Cardiac fibroblast (primary cell): Measurements from ENCODE around the gene ACTR6.

Experiments used
- DNase-seq, 2 donors: peaks; one replicate each; pipeline versions ENCODE4 v3.0.0 to v3.0.0-alpha.2; 2010; ENCODE audit warnings: low read depth in 2 of 2
- H3K4me3 ChIP-seq, 2 donors: replicated peaks in 1 of 2; 1 replicate in 1 of 2; 2 replicates in 1 of 2; pipeline ENCODE4 v1.5.1; 2011; ENCODE audit warnings: low read depth in 2 of 2, low read length in 2 of 2, mild to moderate bottlenecking in 2 of 2, moderate library complexity in 1 of 2
- CTCF ChIP-seq: IDR thresholded peaks from one replicate; pipeline ENCODE4 v1.5.1; 2011; ENCODE audit warnings: low read depth, mild to moderate bottlenecking, low read length, inconsistent platforms

The ACTR6 gene

DNA sequence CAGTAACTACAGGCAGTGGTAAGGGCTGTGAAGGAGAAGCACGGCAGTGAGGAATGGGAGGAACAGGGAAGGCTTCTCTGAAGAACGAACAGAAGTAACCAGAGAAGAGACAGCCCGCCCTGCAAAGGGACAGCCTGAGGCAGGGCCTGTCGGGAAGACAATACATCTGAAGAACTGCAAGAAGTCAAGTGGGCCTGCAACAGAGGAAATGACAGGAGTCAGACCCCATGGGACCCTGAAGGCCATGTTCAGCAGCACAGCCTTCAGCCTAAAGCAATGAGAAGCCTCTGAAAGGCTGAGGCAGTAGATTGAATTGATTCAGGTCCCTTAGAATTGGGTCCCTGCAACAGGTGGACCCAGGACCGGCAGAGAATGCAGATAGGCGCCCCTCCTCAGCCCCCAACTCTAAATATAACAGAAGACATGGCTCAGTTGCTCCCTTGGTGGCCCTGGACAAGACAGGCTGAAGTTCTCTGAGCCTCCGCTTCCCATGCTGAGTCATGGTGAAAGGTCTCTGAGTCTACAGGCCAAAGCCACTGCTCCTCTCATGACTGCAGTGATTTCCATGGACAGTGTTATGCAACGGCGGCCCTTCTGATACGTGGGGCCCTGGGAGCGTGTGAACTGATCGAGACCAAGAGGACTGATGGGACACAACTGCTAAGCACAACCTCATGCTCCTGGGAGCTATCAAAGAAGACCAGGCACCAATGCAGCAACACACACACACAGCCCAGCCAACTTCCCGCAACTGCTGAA is 10.8 kb upstream of the ACTR6 start:
- no peak for TF ChIP-seq CTCF
- DNase-seq, result peak in 1 of 2 donors; percentile 49
- no peak overlapping the region for H3K4me3 ChIP-seq

- H3K4me3 ChIP-seq, result no peak overlapping the region
- no peak for TF ChIP-seq CTCF
- no peak for DNase-seq
Observed at GRCh38 chr12:100193085-100193484, 7.5 kb upstream of the ACTR6 start.

DNA sequence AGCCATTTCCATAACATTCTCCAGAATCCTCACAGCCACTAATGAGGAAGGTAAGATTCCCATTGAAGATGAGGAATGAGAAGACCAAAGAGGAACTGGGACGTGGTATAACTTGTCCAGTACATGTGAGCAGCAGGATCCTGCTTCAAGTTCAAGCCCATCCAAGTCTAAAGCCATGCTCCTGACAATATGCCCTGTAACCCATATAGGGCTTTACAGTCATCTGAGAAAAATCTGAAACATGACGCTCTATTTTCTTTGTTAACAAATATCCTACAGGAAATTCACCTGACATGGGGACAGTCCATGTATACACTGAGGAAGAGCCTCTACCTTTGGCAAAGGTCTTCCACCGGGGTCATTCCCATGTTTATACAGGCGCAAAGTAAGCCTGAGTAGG is 3.1 kb upstream of the ACTR6 start:
- TF ChIP-seq CTCF, result no peak
- H3K4me3 ChIP-seq, result no peak overlapping the region
- no peak for DNase-seq

DNA sequence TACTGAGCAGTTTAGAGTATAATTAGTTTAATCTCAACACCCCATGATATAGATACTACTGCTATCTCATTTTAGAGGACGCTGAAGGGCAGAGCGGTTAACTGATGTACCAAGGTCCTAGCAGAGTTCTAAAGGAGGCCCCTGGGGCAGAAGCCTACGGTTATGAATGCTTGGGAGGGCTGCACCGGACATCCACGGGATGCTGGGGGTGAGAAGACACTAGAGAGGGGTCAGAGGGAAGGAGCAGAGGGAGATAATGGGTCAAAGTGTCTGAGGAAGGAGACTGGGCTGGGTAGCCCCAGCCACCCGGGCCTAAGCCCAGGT is 1.6 kb upstream of the ACTR6 start:
- peak overlapping the region; percentile 68 to 80 for H3K4me3 ChIP-seq
- no peak for TF ChIP-seq CTCF
- no peak for DNase-seq

DNA sequence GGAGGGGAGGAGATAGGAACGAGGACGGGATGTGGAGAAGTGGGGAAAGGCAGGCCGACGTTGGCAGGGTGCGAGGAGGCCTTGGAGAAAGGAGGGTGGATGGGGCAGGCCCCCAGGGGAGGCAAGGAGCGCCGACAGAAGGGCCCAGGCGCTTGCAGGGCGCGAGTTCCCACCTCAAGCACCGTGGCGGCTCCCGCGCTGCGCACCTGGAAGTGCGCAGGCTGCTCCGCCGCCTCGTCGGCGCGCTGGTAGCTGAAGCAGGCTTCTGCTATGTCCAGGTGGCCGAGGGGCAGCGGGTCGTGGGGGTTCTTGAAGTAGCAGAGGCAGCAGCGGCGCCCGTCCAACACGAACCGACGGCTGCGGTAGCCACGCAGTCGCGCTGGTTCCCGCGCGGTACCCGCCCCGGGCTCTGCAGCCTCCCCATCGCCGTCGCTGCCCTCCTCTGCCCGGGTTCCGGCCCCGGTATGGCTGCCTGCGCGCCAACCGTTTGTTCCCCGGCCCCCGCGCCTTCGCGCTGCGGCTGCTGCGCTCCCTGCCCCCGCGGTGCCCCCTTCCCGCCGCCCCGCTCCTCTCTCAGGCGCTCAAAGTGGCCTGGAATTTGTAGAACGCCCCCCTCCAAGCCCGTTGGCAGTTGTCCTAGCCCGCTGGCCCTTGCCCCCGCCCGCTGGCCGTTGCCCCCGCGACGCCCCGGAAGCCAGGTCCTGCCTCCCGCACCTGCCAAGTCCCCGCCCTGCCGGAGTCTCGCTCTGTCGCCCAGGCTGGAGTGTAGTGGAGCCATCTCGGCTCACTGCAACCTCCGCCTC is 1.1 kb upstream of the ACTR6 start:
- peak; percentile 2 to 22 for DNase-seq
- H3K4me3 ChIP-seq, result peak overlapping the region; percentile 68 to 80
- TF ChIP-seq CTCF, result no peak

DNA sequence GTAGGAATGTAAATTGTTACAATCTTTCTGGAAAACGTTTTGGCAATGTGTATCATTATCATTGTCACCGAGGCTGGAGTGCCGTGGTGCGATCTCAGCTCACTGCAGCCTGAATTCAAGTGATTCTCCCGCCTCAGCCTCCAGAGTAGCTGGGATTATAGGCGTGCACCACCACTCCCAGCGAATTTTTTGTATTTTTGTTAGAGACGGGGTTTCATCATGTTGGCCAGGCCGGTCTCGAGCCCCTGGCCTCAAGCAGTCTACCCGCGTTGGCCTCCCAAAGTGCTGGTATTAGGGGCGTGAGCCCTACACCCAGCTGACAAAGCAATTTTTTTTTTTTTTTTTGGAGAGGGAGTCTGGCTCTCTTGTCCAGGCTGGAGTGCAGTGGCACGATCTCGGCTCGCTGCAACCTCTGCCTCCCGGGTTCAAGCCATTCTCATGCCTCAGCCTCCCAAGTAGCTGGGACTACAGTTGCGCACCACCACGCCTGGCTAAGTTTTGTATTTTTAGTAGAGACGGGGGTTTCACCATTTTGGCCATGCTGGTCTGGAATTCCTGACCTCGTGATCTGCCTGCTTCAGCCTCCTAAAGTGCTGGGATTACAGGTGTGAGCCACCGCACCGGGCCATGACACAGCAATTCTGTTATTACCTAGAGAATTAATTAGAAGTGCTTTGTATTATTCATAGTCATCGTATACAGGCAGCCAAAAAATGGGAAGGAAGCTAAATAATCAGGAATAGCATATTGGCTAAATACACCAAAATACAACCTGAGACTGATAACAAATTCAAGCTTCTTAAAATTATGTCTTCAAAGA is 1.2 kb downstream of the ACTR6 start:
- DNase-seq, result no peak
- no peak for TF ChIP-seq CTCF

More for the DNA sequence above, 1.2 kb downstream of the ACTR6 start:
- peak overlapping the region; percentile 68 to 80 for H3K4me3 ChIP-seq
